Kidney (tissue), 14 donors: ENCODE results near the gene STK24. TPM values are rescaled to one million over a fixed set of nuclear protein-coding genes. Genes with fewer than 3 reads are reported as not detected.

Experiments
- DNase-seq, 5 donors: peaks; one replicate each; pipeline ENCODE4 v3.0.0-alpha.2; 2013 to 2020
- FAIRE-seq: peaks from 2 replicates; lab custom pipeline; 2012; peaks lifted over from hg19 to GRCh38; lab: Jason Lieb, UNC
- H3K27ac ChIP-seq, 2 donors: one replicate each; pipeline ENCODE4 v1.7.0; 2013; ENCODE audit warnings: low read depth in 2 of 2, low read length in 2 of 2, inconsistent platforms in 1 of 2
- H3K27me3 ChIP-seq: one replicate; pipeline ENCODE4 v1.7.1; 2013; ENCODE audit warnings: low read length, inconsistent platforms; ENCODE audit not compliant: control insufficient read depth, insufficient read depth
- H3K36me3 ChIP-seq, 3 donors: one replicate each; pipeline versions ENCODE4 v1.7.0 to v1.7.1; 2013; ENCODE audit warnings: low read length in 3 of 3, control low read depth in 1 of 3, inconsistent platforms in 1 of 3; ENCODE audit not compliant: insufficient read depth in 3 of 3, control insufficient read depth in 2 of 3
- H3K4me1 ChIP-seq, 3 donors: one replicate each; pipeline versions ENCODE4 v1.7.0 to v1.7.1; 2013; ENCODE audit warnings: low read length in 3 of 3, inconsistent platforms in 1 of 3, low read depth in 1 of 3; ENCODE audit not compliant: control insufficient read depth in 2 of 3, insufficient read depth in 2 of 3
- H3K4me3 ChIP-seq, 3 donors: one replicate each; pipeline versions ENCODE4 v1.7.0 to v1.8.1; 2013; ENCODE audit warnings: low read length in 3 of 3, control low read depth in 1 of 3, inconsistent platforms in 1 of 3
- H3K9ac ChIP-seq, 3 donors: one replicate each; pipeline versions ENCODE4 v1.7.0 to v1.7.1; 2013; ENCODE audit warnings: low read length in 3 of 3, control low read depth in 1 of 3, inconsistent platforms in 1 of 3
- H3K9me3 ChIP-seq, 3 donors: one replicate each; pipeline versions ENCODE4 v1.7.0 to v1.7.1; 2013; ENCODE audit warnings: low read length in 3 of 3, control low read depth in 1 of 3, inconsistent platforms in 1 of 3; ENCODE audit not compliant: control insufficient read depth in 2 of 3, insufficient read depth in 1 of 3
- intact Hi-C: fragments of 100-400 bp; cut with DNase I; formaldehyde crosslinking; loops from one replicate; pipeline ENCODE4 v1.11.1; 2022
- polyA plus RNA-seq: library from polyadenylated mRNA; stranded (reverse); fragments of 350-450 nt; fragmentation: Illumina TruSeq; extraction: RNeasy Lipid Tissue Mini Kit (QIAGEN cat#74804); gene quantifications from one replicate; pipeline ENCODE4 v1.2.3, GENCODE V29; 2014; ENCODE audit warnings: low read depth, low replicate concordance; ENCODE audit not compliant: insufficient read depth
- total RNA-seq: library from RNA; stranded (reverse); fragmentation: NEBNext Ultra II Directional; extraction: Animal tissue kit (Norgen Biotek cat#: 25700); gene quantifications from one replicate; pipeline ENCODE4 v1.2.1, GENCODE V29; 2021
- TF ChIP-seq, protein P1 (sequence below): IDR thresholded peaks from 3 replicates; pipeline ENCODE4 v1.5.1; 2012; ENCODE audit warnings: mild to moderate bottlenecking, moderate library complexity, borderline replicate concordance; ENCODE audit not compliant: insufficient read depth; ENCODE audit errors: extremely low read depth
- donor health status: control.
- donor health status: control.
- donor health status: control.
- donor health status: control.
- donor health status: control.
- donor health status: DM: yes; HTN: yes; CAD: no.
- donor health status: Normal renal cell carcinoma (clear cell type).

Gene STK24
- total and polyA plus RNA-seq, 2 donors from 2014 or later = 56.7 to 122 TPM

DNA sequence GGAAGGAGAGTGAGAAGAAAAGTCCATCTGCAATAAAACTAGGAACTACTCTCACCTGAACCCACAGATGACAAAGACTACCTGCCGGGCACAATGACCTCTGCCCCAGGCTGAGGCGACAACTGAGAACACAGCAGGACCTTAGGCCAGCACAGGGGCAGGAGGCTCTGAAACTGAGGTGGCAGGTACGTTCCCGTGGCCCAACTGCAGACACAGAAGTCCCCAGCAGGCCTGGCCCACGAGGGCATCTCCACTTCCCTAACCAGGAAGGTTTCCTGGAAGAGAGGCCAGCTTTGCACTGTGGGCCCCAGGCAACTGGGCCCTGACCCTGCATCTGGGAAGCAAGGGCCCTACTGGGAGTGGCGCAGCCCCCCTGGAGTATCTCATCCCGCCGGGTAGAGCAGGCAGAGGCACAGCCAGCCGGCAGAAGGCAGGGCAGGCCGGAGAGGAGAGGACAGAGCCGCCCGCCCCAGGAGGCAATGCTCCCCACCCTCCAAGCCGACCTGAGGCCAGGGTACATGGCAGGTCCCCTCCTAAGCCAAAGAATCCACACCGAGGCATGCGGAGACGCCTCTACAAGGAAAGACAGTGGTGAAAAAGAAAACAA, 32.7 kb downstream of the STK24 start:
- no peaks in the 10 kb centered on the region for H3K36me3 ChIP-seq
- H3K4me3 ChIP-seq = no peak overlapping the region
- H3K27ac ChIP-seq = peak overlapping the region; percentile 69 to 82
- peaks cover 10 to 46% (median 39%) of the 10 kb centered on the region in 3 donors for H3K4me1 ChIP-seq
- intact Hi-C loops = no loop called here
- FAIRE-seq = no peak
- H3K9ac ChIP-seq = peak overlapping the region in 1 of 3 donors; percentile 16
- TF ChIP-seq, protein P1, sequence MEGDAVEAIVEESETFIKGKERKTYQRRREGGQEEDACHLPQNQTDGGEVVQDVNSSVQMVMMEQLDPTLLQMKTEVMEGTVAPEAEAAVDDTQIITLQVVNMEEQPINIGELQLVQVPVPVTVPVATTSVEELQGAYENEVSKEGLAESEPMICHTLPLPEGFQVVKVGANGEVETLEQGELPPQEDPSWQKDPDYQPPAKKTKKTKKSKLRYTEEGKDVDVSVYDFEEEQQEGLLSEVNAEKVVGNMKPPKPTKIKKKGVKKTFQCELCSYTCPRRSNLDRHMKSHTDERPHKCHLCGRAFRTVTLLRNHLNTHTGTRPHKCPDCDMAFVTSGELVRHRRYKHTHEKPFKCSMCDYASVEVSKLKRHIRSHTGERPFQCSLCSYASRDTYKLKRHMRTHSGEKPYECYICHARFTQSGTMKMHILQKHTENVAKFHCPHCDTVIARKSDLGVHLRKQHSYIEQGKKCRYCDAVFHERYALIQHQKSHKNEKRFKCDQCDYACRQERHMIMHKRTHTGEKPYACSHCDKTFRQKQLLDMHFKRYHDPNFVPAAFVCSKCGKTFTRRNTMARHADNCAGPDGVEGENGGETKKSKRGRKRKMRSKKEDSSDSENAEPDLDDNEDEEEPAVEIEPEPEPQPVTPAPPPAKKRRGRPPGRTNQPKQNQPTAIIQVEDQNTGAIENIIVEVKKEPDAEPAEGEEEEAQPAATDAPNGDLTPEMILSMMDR = no peak
- no peaks in the 10 kb centered on the region for H3K9me3 ChIP-seq
- no peaks in the 10 kb centered on the region for H3K27me3 ChIP-seq
- DNase-seq = no peak

GRCh38 chr13:98543378-98544103, 33.4 kb downstream of the STK24 start:
- intact Hi-C loops = no loop called here
- no peak for DNase-seq

GRCh38 chr13:98542568-98543377, 34.1 kb downstream of the STK24 start:
- peak overlapping the region; percentile 61 to 82 for H3K27ac ChIP-seq
- H3K9me3 ChIP-seq = no peaks in the 10 kb centered on the region
- H3K36me3 ChIP-seq = no peaks in the 10 kb centered on the region
- FAIRE-seq (no peak), DNase-seq (no peak)
- no peaks in the 10 kb centered on the region for H3K27me3 ChIP-seq
- H3K4me3 ChIP-seq = peak overlapping the region in 2 of 3 donors; percentile 3 to 6
- H3K9ac ChIP-seq = peak overlapping the region in 2 of 3 donors; percentile 20 to 44
- H3K4me1 ChIP-seq = peaks cover 10 to 51% (median 41%) of the 10 kb centered on the region in 3 donors
- TF ChIP-seq, protein P1 = no peak
- intact Hi-C loops = no loop called here

More at GRCh38 chr13:98543378-98544103, 33.4 kb downstream of the STK24 start:
- no peak for FAIRE-seq
- H3K9me3 ChIP-seq = no peaks in the 10 kb centered on the region
- TF ChIP-seq, protein P1 = no peak
- peaks cover 10 to 49% (median 41%) of the 10 kb centered on the region in 3 donors for H3K4me1 ChIP-seq
- H3K4me3 ChIP-seq = no peak overlapping the region
- peak overlapping the region in 1 of 3 donors; percentile 44 for H3K9ac ChIP-seq
- no peaks in the 10 kb centered on the region for H3K27me3 ChIP-seq
- peak overlapping the region; percentile 69 to 82 for H3K27ac ChIP-seq
- H3K36me3 ChIP-seq = no peaks in the 10 kb centered on the region
